OCI-LY1 (cell line): Measurements from ENCODE around the gene IFTAP.
A peak's percentile ranks its signal among the peaks of the same experiment; 100 is the strongest.

Source experiments
- H2AFZ ChIP-seq: fragments of 200-600 bp; sonication (generic), shearing (Covaris generic); 2 replicates; pipeline ENCODE4 v1.6.0; 2014; ENCODE audit warnings: antibody characterized with exemption, mild to moderate bottlenecking, low read length
- H3F3A ChIP-seq: fragments of 200-600 bp; sonication (generic), shearing (Covaris generic); 2 replicates; pipeline ENCODE4 v1.6.0; 2014; ENCODE audit warnings: mild to moderate bottlenecking, antibody characterized with exemption, low read length, moderate library complexity; ENCODE audit not compliant: insufficient read depth
- H3K27ac ChIP-seq: fragments of 200-600 bp; sonication (generic); 2 replicates; pipeline ENCODE4 v1.5.1; 2014; ENCODE audit warnings: low read length, mixed run types, mild to moderate bottlenecking, low read depth; ENCODE audit not compliant: poor library complexity, severe bottlenecking
- H3K27me3 ChIP-seq: fragments of 200-600 bp; sonication (generic); 2 replicates; pipeline ENCODE4 v1.6.0; 2014; ENCODE audit warnings: antibody characterized with exemption, mild to moderate bottlenecking, low read length, moderate library complexity; ENCODE audit not compliant: insufficient read depth
- H3K36me3 ChIP-seq: fragments of 200-600 bp; sonication (generic); 2 replicates; pipeline ENCODE4 v1.6.1; 2014; ENCODE audit warnings: mild to moderate bottlenecking, antibody characterized with exemption, low read length, moderate library complexity, mixed read lengths; ENCODE audit not compliant: insufficient read depth
- H3K4me1 ChIP-seq: fragments of 200-600 bp; sonication (generic); 2 replicates; pipeline ENCODE4 v1.5.1; 2014; ENCODE audit warnings: mild to moderate bottlenecking, low read length, moderate library complexity; ENCODE audit not compliant: insufficient read depth, severe bottlenecking
- H3K4me2 ChIP-seq: fragments of 200-600 bp; sonication (generic), shearing (Covaris generic); 2 replicates; pipeline ENCODE4 v1.6.1; 2014; ENCODE audit warnings: low read length
- H3K4me3 ChIP-seq: fragments of 200-600 bp; sonication (generic); 2 replicates; pipeline ENCODE4 v1.5.1; 2014; ENCODE audit warnings: low read length, low read depth, mild to moderate bottlenecking, mixed read lengths; ENCODE audit not compliant: poor library complexity, severe bottlenecking
- H3K79me2 ChIP-seq: fragments of 200-600 bp; shearing (Covaris generic); 2 replicates; pipeline ENCODE4 v1.6.1; 2016; ENCODE audit warnings: mixed run types, low read length, mixed read lengths; ENCODE audit not compliant: insufficient read depth
- H3K9ac ChIP-seq: fragments of 200-600 bp; sonication (generic), shearing (Covaris generic); 2 replicates; pipeline ENCODE4 v1.6.1; 2014; ENCODE audit warnings: mild to moderate bottlenecking, low read length, mixed read lengths
- H3K9me2 ChIP-seq: fragments of 200-600 bp; sonication (generic), shearing (Covaris generic); 2 replicates; pipeline ENCODE4 v1.6.1; 2014; ENCODE audit warnings: low read depth, mild to moderate bottlenecking, low read length, mixed read lengths
- H3K9me3 ChIP-seq: fragments of 200-600 bp; shearing (Covaris generic); 2 replicates; pipeline ENCODE4 v1.6.1; 2014; ENCODE audit warnings: low read length, mixed read lengths
- H4K20me1 ChIP-seq: fragments of 200-600 bp; sonication (generic), shearing (Covaris generic); 2 replicates; pipeline ENCODE4 v1.6.0; 2016; ENCODE audit warnings: mild to moderate bottlenecking, low read length; ENCODE audit not compliant: insufficient read depth
- CTCF ChIP-seq: fragments of 200-600 bp; sonication (generic), shearing (Covaris generic); IDR thresholded peaks from 2 replicates; pipeline ENCODE4 v1.5.1; 2017; ENCODE audit warnings: mild to moderate bottlenecking, antibody characterized with exemption, low read length, moderate library complexity, mixed read lengths
- EZH2 ChIP-seq: fragments of 200-600 bp; sonication (generic), shearing (Covaris generic); IDR thresholded peaks from 2 replicates; pipeline ENCODE4 v1.8.0; 2017; ENCODE audit warnings: borderline replicate concordance, mixed run types, mild to moderate bottlenecking, antibody characterized with exemption, low read length, moderate library complexity, mixed read lengths

The IFTAP gene

GRCh38 chr11:36609383-36609782 is 15.1 kb downstream of the IFTAP start:
- no peak overlapping the region for H3K4me2 ChIP-seq
- no peak overlapping the region for H3K9ac ChIP-seq
- no peaks in the 10 kb centered on the region for H4K20me1 ChIP-seq
- H3K9me3 ChIP-seq = no peaks in the 10 kb centered on the region
- no peak overlapping the region for H2AFZ ChIP-seq
- no peaks in the 10 kb centered on the region for H3K79me2 ChIP-seq
- no peak for TF ChIP-seq CTCF
- TF ChIP-seq EZH2 = no peak
- H3K27me3 ChIP-seq = no peaks in the 10 kb centered on the region
- peaks cover 73% of the 10 kb centered on the region for H3K4me1 ChIP-seq
- H3K9me2 ChIP-seq = no peaks in the 10 kb centered on the region
- H3F3A ChIP-seq = no peaks in the 10 kb centered on the region
- no peaks in the 10 kb centered on the region for H3K36me3 ChIP-seq
- no peak overlapping the region for H3K4me3 ChIP-seq
- H3K27ac ChIP-seq = peak overlapping the region; percentile 48

GRCh38 chr11:36615826-36616225 is 21.5 kb downstream of the IFTAP start:
- TF ChIP-seq EZH2 (no peak), CTCF (no peak)
- Histone ChIP-seq H3K9ac (no peak overlapping the region), H3K4me3 (no peak overlapping the region), H3F3A (no peaks in the 10 kb centered on the region), H3K27ac (peak overlapping the region; percentile 97), H3K4me2 (no peak overlapping the region), H2AFZ (0 out of 2 replicates have a peak overlapping the region, but pooled peaks have one; percentile 70), H3K27me3 (no peaks in the 10 kb centered on the region), H3K4me1 (peaks cover 63% of the 10 kb centered on the region), H3K79me2 (no peaks in the 10 kb centered on the region), H3K9me3 (no peaks in the 10 kb centered on the region), H4K20me1 (no peaks in the 10 kb centered on the region), H3K36me3 (no peaks in the 10 kb centered on the region), H3K9me2 (no peaks in the 10 kb centered on the region)

- no peaks in the 10 kb centered on the region for H3K27me3 ChIP-seq
- no peak overlapping the region for H2AFZ ChIP-seq
- H3K9me2 ChIP-seq = no peaks in the 10 kb centered on the region
- H3K4me1 ChIP-seq = peaks cover 62% of the 10 kb centered on the region
- no peaks in the 10 kb centered on the region for H3K9me3 ChIP-seq
- H3K9ac ChIP-seq = peak overlapping the region; percentile 59
- no peaks in the 10 kb centered on the region for H3K79me2 ChIP-seq
- TF ChIP-seq CTCF (no peak), EZH2 (no peak)
- peak overlapping the region; percentile 2 for H3K4me3 ChIP-seq
- H4K20me1 ChIP-seq = no peaks in the 10 kb centered on the region
- H3F3A ChIP-seq = no peaks in the 10 kb centered on the region
- no peaks in the 10 kb centered on the region for H3K36me3 ChIP-seq
- H3K27ac ChIP-seq = peak overlapping the region; percentile 97
- peak overlapping the region; percentile 62; the same call in 1 of the 2 replicates for H3K4me2 ChIP-seq
Measured at GRCh38 chr11:36617543-36618362, 23.5 kb downstream of the IFTAP start.
